HG02642 (cell line): ENCODE results near the gene SNAP29.
A peak's percentile ranks its signal among the peaks of the same experiment; 100 is the strongest.
"Not testable (repeated sequence)": the region's sequence is repeated elsewhere in the genome, so short reads cannot be mapped to it uniquely, and the experiment has no call there.

Experiments used
- ATAC-seq: cut with Tn5 transposase; IDR thresholded peaks from one replicate; pipeline ENCODE4 v1.9.1; 2021; ENCODE audit warnings: mild to moderate bottlenecking; ENCODE audit not compliant: unreplicated experiment, poor library complexity

SNAP29 gene

DNA sequence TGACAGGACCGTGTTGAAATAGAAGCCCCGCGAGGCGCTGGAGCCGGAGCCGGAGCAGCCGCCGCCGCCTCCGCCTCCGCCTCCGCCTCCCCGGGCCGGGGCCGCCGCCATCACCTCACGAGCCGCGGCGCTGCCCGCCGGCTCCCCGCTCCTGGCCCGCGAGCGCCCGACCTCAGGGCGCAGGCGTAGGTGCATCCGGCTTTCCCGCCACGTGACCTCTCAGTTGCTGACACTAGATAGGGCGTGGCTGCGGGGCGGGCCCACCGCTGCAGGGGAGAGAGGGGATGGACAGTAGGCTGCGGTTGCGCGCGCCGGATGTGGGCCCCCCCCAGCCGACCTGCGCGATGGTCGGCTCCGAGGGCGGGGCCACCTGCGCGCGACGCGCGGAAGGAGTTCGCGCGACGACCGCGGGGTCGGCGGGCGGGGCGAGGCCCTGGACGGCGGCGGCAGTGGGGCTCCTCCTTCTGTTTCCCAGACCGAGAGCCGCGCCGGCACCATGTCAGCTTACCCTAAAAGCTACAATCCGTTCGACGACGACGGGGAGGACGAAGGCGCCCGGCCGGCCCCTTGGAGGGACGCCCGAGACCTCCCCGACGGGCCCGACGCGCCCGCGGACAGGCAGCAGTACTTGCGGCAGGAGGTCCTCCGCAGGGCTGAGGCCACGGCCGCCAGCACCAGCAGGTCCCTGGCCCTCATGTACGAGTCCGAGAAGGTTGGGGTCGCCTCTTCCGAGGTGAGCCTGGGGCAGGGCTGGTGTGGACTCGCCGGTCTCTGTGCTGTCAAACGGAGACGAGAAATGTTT is at the start of gene SNAP29, which contains the start of gene PI4KA:
TSS of gene SNAP29 (plus strand) at position 393 of the 802 bp plus-strand sequence. CDS start at position 497, 104 bp downstream.
TSS of gene PI4KA (minus strand) at position 197 of the 802 bp plus-strand sequence. CDS start at position 111, 86 bp downstream.
- peak; percentile 96 for ATAC-seq

DNA sequence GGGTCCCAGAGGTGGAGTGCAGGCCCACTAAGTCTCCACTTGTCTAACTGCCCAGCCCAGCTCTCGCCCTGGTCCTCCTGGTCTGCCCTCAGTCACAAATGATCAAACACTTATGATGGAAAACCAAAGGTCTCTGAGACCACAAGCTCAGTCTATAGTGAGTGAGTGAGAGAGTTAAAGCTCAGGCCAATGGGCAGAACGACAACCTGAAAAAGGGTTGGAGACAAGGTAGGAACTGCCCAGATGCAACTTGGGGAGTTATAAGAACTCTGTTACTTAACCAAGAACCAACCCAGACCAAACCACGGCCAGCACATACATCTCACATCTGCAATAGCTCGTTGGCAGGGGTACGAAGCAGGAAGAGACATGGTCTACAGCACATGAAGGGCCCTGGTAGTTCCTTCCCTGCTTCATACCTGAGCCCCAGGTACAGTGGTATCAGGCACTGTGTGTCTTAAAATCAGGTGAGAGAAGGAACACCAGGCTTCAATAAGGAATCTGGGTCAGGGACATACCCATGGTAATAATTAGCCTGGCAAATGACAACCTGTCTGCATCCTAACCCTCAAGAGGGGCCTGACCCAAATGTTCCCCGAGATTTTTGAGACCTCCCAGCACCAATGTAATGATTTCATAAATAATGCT is 49.1 kb upstream of the SNAP29 start:
- ATAC-seq, result no peak

DNA sequence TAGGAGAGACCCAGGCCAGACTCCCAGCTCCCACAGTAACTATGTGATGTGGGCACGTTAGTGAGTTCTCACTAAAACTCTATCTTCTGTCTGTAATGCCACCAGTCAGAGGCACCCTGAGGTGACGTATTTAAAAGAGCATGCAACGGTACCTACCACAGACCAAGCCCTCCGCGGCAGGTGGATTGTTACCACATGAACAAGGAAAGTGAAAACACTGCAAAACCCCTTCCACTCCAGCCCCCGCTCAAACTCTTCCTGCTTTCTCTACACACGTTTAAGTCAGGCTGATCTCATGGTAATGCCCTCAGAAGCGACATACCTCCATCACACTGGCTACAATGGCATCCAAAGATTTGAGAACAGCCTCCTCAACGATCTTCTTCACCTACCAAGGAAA is 48.2 kb upstream of the SNAP29 start:
- no peak for ATAC-seq

DNA sequence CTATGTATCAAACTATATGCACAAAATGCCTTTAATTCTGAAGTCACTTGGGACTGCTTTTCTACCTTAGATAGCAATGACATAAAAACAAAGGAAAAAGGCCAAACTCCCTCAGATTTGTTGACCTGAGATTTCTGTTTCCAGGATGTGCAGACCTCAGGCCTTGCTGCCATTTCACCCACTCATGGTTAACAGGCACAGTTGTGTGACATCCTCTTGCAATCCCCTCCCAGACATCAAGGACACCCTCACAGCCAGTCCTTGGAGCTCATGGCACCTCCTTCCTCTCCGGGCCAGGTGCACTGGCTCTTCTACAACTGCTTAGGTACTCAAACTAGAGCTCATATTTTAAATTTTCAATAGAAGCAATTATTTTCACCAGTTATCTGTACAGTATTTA is 47.6 kb upstream of the SNAP29 start:
- no peak for ATAC-seq

DNA sequence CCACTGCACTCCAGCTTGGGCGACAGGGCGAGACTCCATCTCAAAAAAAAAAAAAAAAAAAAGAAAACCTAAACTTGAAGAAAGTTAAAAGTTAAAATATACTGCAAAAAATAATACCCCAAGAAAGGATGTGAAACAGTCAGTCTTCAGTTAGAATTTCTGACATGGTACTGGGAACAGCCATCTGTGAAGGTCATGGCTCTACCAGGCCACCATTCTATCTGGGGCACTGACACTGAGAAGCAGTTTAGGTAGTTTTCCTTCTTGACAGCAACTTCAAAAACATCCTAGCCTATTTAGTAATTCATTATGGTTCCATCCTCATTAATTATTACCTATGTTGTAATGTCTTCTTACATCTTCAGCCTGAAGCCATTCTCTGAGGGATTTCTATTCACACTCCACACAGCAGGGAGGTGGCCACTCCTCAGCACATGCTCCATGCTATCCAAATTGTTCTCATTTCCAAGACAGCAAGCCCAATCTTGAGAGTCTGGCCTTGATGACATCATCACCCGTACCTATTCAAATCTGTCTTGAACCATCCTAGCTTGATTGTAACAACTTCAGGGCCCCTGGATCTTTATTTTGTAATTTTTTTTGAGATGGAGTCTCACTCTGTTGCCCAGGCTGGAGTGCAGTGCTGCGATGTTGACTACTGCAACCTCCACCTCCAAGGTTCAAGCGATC is 46.7 kb upstream of the SNAP29 start:
- no peak for ATAC-seq

DNA sequence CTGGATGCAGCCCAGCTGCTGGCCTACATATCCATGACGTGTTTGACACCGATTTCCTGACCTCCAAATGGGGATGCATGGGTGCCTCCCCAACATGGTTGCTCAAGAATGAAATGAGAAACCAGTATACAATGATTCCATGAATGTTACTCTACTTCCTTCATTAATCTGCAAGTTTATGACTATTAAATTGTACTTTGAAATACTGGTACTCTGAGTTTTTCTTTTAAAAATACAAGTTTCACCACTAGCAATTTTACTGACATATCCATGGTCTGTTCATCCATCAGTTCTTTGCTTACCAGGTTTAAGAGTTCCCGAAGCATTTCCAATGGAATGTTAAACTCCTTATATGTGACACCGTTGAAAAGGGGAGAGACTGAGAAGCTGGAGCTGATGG is 45.8 kb upstream of the SNAP29 start:
- ATAC-seq, result no peak

DNA sequence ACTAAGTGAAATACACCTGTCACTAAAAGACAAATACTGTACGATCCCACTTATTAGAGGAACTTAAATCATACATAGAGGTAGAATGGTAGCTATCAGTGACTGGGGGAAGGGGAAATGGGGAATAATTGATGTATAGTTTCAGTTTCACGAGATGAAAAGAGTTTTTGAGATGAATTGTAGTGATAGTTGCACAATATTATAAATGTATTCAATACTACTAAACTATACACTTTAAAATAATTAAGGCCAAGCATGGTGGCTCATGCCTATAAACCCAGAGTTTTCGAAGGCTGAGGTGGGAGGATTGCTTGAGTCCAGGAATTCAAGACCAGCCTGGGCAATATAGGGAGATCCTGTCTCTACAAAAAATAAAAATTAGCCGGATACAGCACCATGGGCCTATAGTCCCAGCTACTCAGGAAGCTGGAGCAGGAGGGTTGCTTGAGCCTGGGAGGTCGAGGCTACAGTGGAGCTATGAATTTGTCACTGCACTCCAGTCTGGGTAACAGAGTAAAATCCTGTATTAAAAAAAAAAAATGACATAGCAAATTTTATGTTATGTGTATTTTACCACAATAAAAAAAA is 44.5 kb upstream of the SNAP29 start:
- no peak for ATAC-seq

DNA sequence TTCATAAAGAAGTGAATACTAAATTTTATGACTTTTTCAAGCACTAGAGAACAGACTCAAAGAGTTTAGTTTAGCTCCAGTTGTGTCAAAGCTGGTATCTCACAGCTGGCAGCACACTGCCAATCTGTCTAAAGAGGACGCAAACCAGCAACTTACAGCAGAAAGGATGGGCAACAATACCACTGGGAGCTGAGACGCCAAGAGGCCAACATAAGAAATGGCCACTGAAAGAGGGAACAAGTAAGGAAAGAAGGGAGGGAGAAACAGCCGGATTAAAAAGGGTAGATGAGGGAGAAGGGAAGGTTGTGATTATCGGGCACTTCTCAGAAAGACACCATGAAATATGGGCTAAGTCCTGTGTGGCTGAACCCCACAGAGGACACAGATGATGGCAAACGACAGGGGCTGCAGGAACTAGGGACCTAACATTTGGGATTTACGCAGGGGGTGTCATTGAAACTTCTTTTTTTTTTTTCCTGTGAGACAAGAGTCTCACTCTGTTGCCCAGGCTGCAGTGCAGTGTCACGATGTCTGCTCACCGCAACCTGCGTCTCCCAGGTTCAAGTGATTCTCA is 43.2 kb upstream of the SNAP29 start:
- ATAC-seq, result no peak

DNA sequence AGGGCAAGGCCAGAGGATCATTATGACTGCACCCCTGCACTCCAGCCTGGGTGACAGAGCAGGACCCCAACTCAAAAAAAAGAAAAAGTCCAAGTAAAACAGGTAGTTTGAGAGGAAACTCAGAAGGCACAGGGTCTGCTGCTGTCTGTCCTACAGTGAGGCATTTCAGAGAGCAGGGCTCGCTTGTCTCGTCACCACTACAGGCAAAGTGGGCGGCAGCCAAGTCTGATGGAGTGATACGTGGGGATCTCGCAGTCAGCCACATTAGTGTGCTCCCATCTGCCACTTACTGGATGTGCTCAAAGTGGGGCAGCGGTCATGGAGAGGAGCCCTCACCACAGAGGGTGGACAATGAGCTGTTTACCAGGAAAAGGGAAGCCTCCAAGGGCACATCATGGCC is 42.2 kb upstream of the SNAP29 start:
- ATAC-seq, result no peak

DNA sequence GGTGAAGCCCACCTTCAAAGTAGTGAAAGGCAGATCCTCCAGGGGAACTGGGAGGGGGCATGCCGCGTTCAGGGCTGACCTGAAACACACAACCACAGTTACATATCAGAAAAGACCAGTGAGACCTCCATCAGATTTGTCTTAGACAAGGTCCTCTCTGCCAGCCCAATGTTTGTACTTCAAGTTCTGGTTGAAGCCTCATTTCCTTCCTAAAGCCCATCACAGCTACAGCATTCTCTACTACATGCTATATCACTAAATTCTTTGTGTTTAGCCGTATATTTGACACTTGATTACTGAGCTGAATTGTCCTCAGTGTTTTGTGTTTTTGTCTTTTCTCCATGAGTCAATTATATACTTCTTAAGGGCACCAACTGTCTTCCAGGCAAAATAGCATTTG is 40.3 kb upstream of the SNAP29 start:
- ATAC-seq, result no peak

DNA sequence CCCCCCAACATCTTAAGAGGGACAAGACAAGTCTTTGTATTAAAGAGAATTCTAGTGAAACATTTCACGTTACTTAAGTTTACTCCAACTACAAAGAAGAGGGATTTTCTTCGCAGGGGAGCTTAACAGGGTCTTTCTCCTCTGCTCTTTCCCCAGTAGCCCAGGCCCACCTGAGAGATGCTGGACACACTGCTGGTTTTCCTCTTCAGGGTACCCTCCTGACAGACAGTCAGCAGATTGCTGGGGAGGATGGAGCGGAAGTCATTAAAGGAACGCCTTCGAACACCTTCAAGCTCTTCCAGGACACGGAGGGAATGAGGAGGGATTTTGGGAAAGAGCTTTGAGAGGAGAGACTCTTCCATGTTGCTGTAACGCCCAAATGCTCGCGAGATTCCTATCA is 39.3 kb upstream of the SNAP29 start:
- no peak for ATAC-seq

DNA sequence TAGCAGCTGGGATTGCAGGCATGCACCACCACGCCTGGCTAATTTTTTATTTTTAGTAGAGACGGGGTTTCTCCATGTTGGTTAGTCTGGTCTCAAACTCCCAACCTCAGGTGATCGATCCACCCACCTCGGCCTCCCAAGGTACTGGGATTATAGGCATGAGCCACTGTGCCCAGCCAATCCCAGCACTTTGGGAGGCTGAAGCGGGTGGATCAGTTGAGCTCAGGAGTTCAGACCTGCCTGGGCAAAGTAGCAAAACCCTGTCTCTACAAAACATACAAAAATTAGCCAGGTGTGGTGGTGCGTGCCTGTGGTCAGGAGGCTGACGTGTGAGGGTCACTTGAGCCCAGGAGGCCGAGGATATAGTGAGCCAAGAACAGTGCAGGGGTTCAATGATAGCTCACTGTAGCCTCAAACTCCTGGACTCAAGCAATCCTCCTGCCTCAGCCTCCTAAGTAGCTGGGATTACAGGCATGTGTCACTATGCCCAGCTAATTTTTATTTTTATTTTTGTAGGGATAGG is 37.0 kb upstream of the SNAP29 start:
- ATAC-seq, result not testable (repeated sequence)

DNA sequence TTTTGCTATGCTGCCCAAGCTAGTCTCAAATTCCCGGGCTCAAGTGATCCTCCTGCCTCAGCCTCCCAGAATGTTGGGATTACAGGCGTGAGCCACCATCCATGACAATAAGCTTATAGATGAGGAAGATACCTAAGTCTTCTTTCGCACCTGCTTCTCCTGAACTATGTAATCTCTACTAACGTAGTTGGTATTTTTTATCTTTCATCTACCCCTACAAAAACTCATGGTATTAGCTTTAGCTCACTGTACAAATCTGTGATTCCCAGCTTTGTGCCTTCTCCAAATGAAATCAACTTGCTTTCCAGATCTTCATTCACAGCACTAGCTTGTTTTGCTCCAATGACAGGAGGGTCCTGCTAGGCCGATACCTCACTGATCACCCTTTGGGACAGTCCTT is 36.6 kb upstream of the SNAP29 start:
- ATAC-seq, result no peak

DNA sequence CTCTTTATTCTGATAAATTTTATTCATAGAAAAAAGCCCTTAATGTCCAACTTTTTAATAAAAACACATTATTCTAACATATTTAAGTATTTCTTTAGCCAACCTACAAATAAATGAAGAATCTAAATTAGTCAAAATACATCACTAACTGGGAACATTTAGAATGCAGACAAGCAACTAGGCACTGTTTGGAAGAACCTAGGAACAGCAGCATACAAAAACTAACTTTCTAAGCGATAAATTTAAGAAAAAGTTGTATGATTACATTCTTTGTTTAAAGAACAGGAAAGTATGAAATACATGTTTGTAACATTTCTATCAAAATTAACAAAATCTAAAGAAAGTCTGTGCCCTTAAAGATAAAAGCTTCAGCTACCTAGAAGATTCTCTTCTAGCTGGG is 35.5 kb upstream of the SNAP29 start:
- ATAC-seq, result no peak

DNA sequence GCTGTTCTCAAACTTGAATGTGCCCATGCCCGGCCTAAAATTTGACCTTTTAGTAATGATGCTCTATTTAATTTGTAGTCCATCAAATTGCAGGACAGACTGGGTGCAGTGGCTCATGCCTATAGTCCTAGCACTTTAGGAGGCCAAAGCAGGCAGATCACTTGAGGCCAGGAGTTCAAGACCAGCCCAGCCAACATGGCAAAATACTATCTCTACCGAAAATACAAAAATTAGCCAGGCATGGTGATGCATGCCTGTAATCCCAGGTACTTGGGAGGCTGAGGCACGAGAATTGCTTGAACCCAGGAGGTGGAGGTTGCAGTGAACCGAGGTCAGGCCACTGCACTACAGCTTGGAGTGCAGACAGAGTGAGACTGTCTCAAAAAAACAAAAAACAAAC is 33.6 kb upstream of the SNAP29 start:
- not testable (repeated sequence) for ATAC-seq

DNA sequence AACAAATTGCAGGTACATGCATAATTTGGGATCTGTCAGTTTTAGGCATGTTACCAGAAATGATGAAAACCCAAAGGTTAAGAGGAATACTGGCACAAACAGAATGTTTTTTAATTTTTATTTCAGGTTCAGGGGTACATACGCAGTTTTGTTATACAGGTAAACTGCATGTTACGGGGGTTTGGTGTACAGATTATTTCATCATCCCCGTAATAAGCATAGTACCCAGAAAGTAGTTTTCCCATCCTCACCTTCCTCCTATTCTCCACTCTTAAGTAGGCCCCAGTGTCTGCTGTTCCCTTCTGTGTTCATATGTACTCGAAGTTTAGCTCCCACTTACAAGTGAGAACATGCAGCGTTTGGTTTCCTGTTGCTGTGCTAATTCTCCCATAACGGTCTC is 33.2 kb upstream of the SNAP29 start:
- no peak for ATAC-seq

DNA sequence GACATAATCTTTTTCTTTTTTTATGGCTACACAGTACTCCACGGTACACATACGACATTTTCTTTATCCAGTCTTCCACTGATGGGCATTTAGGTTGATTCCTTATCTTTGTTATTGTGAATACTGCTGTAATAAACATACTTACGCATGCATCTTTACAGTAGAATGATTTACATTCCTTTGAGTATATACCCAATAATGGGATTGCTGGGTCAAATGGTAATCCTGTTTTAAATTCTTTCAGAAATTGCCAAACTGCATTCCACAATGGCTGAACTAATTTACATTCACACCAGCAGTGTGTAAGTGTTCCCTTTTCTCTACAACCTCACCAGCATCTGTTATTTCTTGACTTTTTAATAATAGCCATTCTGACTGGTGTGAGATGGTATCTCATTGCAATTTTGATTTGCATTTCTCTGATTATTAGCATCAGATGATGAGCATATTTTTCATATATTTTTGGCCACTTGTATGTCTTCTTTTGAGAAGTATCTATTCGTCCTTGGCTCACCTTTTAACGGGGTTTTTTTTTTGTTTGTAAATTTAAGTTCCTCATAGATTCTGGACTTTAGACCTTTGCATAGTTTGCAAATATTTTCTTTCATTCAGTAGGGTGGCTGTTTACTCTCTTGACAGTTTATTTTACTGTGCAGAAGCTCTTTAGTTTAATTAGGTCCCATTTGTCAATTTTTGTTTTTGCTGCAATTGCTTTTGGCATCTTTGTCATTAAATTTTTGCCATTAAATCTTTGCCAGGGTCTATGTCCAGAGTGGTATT is 32.2 kb upstream of the SNAP29 start:
- ATAC-seq, result not testable (repeated sequence)

DNA sequence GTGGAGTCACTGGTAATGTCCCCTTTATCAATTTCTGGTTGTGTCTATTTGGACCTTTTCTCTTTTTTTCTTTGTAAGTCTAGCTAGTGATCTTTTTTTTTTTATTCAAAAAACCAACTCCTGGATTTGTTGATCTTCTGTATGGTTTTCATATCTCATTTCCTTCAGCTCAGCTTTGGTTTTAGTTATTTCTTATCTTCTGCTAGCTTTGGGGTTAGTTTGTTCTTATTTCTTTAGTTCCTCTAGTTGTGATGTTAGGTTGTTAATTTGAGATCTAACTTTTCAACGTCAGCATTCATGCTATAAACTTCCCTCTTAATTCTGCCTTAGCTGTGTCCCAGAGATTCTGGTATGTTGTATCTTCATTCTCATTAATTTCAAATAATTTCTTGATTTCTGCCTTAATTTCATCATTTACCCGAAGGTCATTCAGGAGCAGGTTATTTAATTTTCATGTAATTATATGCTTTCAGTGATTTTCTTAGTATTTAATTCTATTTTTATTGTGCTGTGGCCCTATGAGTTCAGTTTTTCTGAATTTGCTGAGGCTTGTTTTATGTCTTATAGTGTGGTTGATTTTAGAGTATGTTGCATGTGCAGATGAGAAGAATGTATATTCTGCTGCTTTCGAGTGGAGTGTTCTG is 29.2 kb upstream of the SNAP29 start:
- ATAC-seq, result no peak

DNA sequence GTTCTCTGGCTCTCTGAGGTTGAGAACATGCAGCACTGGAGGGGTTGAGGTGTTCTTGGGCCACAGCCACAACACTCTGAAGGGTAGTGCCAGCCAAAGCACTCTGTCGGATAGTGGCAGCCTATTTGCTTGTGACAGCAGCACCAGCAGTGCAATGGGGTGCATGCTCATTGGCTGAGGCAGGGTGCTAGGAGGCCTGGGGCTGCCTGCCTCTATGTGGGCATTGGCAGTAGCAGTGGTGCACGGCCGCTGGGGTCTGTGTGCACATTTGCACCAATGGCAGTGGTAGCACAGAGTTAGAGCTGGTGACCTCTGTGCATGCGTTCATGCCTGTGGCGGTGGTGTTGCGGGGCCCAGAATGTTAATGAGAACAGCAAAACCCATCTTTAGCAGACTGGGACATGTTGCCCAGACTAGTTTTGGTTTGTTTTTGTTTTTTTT is 25.6 kb upstream of the SNAP29 start:
- no peak for ATAC-seq
